ENCODE measurements around the gene KCNJ10.

The KCNJ10 gene

DNA sequence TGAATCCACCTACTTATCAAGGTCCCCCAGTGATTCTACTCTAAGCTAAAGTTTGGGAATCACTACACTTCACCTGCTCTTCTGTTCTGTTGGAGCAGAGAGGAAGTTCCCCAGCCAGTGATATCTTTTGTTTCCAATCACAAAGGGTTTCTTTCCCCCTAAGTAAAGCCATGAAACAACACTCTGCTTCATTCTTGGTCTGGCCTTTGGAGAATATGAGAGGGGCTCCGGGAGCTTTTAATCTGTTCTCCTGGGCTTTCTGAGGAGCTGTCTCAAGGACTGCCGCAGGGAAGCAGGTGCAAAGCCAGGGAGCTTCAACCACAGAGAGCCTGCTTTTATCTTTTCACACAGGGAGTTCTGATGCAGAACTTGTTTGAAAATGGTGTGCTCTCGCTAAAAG lies 105.8 kb downstream of the KCNJ10 start:
- no peak for DNase-seq (ENCODE audit: low read depth in 2 of 2)

DNA sequence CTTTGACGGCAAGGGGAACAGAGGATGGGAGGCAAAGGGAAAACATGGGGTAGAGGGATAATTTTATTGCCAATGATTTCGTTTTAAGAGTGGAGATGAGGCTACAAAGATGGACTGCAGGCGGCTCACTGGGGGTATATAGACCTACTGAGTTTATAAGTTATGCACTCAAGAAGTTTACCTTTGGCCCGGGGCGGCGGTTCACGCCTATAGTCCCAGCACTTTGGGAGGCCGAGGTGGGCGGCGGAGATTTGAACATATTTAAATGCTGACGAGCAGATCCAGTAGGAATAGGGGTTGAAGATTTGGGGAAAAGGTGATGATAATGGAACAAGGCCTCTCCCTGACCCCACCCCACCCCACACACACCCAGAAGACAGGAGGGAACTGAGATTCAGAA lies 107.8 kb downstream of the KCNJ10 start:
- DNase-seq (ENCODE audit: low read depth in 2 of 2): no peak

DNA sequence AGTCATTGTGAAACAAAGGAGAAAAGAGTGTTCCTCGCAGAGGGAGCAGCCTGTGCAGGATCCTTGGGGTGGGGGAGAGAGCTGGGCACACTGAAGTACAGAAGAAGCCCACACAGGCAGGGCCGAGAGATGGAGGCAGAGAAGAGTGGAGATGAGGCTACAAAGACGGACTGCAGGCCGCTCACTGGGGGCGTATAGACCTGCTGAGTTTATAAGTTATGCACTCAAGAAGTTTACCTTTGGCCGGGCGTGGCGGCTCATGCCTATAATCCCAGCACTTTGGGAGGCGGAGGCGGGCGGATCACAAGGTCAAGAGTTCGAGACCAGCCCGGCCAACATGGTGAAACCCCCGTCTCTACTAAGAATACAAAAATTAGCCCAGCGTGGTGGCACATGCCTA lies 108.3 kb downstream of the KCNJ10 start:
- DNase-seq (ENCODE audit: low read depth in 2 of 2): no peak

DNA sequence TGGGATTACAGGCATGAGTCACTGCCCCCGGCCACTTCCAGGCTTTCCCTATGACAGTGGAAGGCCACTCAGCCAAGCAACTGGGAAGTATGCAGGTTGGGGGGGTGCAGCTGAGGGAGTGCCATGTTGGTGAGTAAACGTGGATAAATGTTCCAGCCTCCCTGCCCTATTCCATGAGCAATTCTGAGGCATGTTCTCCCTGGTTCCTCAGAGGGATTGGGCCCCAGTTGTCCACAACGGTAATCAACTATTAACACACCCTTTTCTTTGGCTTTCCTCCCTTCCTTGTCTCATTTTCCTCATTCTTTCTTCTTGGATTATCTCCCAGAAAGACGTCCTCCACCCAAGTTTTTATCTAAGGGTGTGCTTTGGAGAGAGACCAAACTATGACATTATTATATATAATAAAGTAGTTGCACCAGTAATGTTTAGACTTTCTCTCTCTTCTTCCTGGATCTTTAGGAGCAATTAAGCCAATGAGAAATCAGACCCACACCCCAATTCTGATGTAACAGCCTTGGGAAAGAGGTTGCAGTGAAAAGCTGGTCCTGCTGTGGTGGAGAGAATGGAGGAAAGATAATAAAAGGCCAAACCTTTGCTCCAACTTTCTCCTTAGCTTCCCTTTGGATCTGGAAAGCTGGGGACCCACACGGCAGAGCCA lies 109.1 kb downstream of the KCNJ10 start:
- DNase-seq (ENCODE audit: low read depth in 2 of 2): no peak

DNA sequence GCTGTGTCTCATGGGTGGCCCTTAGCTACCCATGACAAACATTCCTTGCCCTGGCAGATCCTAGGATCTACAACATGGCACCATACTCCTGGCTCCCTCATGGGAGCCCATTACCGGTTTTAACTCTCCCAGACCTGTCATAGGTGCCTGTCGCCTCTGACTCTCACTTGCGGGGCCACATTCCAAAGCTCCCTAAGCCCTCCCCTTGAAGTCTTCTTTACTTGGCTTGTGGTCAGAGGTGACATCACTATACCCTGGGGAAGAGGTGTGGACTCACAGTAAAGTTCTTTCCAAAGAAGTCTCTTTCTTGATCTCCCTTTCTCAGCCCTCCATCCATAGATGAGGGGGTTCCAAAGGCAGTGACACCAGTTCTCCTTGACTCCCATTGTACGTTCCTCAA lies 110.5 kb downstream of the KCNJ10 start:
- no peak for DNase-seq (ENCODE audit: low read depth in 2 of 2)

DNA sequence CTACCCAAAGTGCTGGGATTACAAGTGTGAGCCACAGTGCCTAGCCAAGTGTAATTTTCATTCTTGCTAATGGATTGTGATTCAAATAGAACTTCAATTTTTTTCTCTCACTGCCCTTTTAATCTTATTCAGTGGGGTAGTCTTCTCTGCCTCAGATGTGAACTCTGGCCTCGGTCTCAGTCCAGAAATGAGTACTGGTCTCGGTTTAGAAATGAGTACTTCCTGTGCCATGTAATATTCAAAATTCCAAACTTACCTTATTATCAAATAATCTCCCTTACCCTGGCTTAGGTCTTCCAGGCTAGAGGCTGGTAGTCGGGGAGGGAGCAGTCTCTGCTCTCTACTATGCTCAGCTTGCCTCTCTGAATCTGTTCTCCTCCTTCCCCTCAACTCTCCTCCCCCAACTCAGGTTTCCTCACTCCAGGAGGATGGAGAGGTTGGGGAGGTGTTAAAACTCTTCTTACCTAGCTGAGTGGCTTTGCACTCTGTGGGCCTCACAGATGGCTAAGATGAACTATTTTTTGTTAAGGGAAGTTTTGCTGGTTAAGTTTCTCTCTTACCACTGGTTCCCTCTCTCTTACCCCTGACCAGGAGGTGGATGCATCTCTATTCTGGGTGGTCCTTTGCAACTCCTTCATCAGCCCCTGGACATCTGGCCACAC lies 111.1 kb downstream of the KCNJ10 start:
- no peak for DNase-seq (ENCODE audit: low read depth in 2 of 2)

DNA sequence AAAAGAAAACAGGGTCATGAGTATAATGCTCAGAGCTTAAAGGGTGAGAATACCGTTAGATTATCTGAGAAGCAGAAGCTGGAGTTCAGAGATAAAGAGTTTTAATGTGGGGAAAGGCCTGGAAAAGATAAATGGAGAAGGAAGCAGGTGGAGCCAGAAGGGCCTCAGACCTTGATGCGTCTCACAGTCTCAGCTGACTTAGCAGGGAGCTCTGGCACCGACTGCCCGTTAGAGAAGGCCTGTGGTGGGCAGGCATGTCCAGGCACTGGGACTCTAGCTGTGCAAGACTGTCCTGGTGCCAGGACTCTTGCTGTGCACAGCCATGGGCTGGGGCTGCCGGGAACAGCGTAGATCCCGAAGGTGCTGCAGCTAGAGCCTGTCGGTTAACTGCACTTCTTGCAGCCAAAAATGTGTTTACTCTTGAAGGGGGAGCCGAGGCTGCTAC lies 112.1 kb downstream of the KCNJ10 start:
- DNase-seq (ENCODE audit: low read depth in 2 of 2): no peak

DNA sequence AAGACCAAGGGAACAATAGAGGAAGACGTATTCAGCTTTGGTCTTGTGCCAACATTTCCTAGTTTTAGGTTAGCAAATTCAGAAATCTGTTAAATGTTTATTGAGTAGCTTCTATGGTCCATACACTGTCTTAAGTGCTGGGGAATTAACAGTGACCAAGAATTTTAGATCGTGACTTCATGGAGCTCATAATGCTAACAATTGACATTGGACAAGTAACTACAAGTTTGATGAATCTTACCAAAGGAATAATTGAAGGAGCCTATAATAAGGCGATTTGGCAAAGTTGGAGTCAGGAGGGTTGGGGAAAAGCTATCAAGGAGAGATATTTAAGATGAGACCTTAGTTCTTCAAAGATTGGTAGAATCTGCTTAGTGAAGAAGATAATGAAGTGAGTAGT lies 114.5 kb downstream of the KCNJ10 start:
- DNase-seq (ENCODE audit: low read depth in 2 of 2): no peak

DNA sequence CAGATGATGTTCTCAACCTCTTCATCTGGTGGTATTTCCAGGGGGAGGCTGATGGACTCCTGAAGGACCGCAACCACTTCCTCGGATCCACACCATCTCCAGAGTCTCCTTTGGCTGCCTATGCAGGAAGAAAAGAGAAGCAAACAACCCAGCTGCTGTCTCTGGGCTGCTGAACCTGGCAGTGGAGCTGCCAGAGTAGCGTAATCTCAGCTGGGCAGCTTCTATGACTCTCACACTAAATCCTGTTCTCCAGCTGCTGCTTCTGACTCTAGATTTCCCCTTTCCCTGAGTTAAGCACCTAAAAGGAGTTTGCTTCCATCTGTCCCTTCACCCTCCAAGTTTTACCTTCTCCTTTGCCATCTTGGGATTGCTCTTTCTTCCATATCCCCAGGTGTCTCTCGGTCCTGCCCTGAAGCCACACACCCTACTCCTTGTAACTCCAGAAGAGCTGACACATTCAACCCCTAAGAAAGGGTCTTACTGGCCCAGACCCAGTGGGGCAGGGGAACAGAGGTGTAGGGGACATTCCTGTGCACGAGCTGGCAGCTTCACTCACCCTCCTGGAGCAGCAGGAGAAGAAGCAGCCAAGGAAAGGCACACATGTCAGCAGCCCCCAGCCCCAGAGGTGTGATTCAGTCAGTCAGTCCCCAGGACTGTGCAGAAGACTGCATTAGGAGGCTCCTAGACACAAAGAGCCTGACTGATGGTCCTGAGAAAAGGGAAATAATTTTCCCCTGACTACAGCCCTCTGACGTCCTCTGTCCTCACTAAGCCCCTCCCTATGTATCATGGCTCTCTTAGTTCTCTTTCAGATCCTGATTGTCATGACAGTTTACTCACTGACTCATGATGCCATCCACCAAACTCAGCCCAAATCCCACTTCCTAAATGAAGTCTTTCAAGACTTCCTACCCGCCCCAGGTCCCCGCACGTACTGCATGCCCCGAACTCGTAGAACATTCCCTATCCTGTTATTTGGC lies 116.1 kb downstream of the KCNJ10 start, which contains the start of gene SLAMF9:
Gene SLAMF9 (minus strand): TSS at position 702 of the 980 bp plus-strand sequence. CDS start 100 bp downstream, at position 602.
- DNase-seq (ENCODE audit: low read depth in 2 of 2): no peak

DNA sequence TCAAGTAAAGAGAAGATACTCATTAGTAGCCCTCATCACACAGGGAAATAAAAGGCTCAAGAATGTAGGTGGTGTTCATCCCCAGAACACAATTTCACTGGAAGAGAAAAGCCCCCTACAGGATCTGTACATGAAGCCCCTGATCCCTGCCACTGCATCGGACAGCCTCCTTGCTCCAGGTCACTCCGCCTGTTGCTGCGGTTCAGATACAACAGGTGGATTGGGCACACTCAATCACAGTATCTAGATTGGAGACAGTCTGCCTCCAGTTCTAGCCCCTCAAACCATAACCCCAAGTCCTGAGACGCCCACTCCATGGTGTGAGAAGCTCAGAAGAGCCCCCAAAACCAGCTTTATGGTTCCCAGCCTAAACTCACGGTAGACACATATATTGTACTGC lies 117.0 kb downstream of the KCNJ10 start:
- DNase-seq (ENCODE audit: low read depth in 2 of 2): no peak

DNA sequence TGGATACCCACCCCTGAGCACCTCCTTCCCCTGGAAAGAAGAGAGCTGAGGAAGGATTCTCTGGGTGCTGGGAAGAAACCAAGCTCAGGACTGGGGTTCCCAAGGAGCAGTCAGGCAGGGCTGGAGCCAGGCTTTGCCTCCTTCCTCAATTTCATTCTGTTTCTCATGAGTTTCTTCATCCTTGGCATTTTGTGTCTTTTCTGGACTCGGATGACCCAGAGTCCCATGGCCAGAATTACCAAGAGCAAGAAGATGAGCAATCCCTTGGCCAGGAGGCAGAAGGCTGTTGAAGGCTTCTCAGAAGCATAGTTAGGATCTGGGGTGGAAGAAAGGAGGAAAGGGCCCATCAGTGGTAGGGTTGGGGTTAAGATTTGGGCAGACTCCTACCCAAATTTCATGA lies 118.4 kb downstream of the KCNJ10 start:
- DNase-seq (ENCODE audit: low read depth in 2 of 2): no peak

DNA sequence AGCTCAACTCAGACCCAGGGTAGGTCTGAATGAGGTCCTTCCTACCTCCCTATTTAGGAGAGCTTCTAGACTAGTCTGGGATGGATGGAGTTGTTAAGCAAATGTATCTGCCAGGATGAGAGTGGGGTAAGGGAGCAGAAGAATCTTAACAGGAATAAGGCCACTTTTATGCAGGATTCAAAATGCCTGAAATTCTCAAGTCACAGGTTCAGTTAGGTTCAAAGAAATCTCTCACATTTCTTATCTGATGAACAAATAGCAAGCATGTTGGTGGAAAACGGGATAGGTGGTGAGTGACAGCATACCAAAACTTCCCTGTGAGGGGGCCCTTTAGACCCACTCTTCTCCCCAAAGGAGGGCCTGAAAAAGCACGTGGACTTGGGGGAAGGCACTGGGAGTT lies 118.9 kb downstream of the KCNJ10 start:
- no peak for DNase-seq (ENCODE audit: low read depth in 2 of 2)

DNA sequence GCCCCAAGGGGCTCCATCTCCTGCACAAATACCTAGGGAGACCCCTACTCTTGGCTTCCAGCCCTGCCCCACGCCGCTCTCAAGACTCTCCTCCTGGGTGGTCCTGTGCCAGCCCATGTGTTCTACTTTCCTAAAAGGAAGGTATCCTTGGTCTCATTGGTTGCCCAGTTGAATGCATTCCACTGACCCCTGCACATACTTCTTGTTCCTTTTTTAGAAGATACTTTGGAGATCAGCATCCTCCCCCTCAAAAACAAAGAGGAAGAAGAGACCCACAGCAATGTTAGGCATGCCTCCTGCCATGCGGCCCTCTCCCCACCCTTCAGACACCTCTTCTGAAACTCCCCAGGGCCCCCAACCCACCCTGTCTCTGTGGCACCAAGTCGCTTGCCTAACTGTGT lies 120.0 kb downstream of the KCNJ10 start:
- DNase-seq (ENCODE audit: low read depth in 2 of 2): no peak

DNA sequence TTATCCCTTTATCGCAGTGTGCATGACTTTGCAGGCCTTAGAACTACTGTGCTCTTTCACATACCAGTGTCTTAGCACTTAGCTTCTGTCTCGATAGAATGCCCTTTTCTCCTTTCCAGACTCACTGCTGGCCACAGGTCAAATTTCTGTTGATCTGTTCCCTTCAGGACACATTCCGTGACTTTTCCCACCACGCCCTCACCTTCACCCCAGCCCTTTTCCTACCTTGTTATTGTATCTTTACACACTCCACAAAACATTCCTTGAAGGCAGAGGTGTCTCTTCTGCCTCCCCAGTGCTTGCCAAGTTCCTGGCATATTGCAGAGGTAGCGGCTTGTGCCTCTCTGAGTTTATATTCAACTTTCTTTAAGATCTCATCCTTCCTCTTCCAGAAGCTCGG lies 120.8 kb downstream of the KCNJ10 start:
- no peak for DNase-seq (ENCODE audit: low read depth in 2 of 2)
